H1 (cell line): ENCODE results near the gene SIPA1L3. TPM values are rescaled to one million over a fixed set of nuclear protein-coding genes. Genes with fewer than 3 reads are reported as not detected.

ENCODE experiments used
- CTCF ChIA-PET: fragments of 300-600 bp; sonication (Branson Sonifier 250); formaldehyde crosslinking; loops from one replicate; lab custom pipeline; 2021; ENCODE audit not compliant: partially characterized antibody; lab: Charles Lee
- POLR2A ChIA-PET: fragments of 300-600 bp; sonication (Branson Sonifier 250); formaldehyde crosslinking; loops from one replicate; lab custom pipeline; 2021; ENCODE audit warnings: inconsistent platforms; ENCODE audit not compliant: partially characterized antibody; lab: Charles Lee
- DNase-seq, 2 experiments: peaks; one replicate each; pipeline versions ENCODE4 v3.0.0 to v3.0.0-alpha.2; 2010 to 2022; ENCODE audit warnings: low spot score in 2 of 2, low read depth in 1 of 2, mixed read lengths in 1 of 2
- FAIRE-seq: peaks from 2 replicates; lab custom pipeline; 2011; peaks lifted over from hg19 to GRCh38; lab: Jason Lieb, UNC
- H2AFZ ChIP-seq: 2 replicates; pipeline ENCODE4 v1.8.1; 2012; ENCODE audit warnings: low read length, inconsistent platforms
- H2AK5ac ChIP-seq: 2 replicates; pipeline ENCODE4 v1.6.1; 2013; ENCODE audit warnings: low read depth, low read length
- H2BK120ac ChIP-seq: replicated peaks from 2 replicates; pipeline ENCODE3; 2013; ENCODE audit warnings: low read depth, low read length, inconsistent platforms
- H2BK12ac ChIP-seq: 2 replicates; pipeline ENCODE4 v1.6.1; 2013; ENCODE audit warnings: low read depth, low read length
- H2BK15ac ChIP-seq: 2 replicates; pipeline ENCODE4 v1.6.1; 2013; ENCODE audit warnings: low read length
- H2BK20ac ChIP-seq: 2 replicates; pipeline ENCODE4 v1.6.1; 2013; ENCODE audit warnings: low read length
- H2BK5ac ChIP-seq: 2 replicates; pipeline ENCODE4 v1.6.1; 2013; ENCODE audit warnings: low read depth, low read length
- H3K14ac ChIP-seq: 2 replicates; pipeline ENCODE4 v1.6.1; 2013; ENCODE audit warnings: inconsistent platforms; ENCODE audit not compliant: insufficient read length
- H3K18ac ChIP-seq: 2 replicates; pipeline ENCODE4 v1.6.1; 2013; ENCODE audit warnings: low read length; ENCODE audit errors: extremely low read depth
- H3K23ac ChIP-seq: 2 replicates; pipeline ENCODE4 v1.6.1; 2013; ENCODE audit warnings: inconsistent platforms; ENCODE audit not compliant: insufficient read length
- H3K23me2 ChIP-seq: 2 replicates; pipeline ENCODE4 v1.6.1; 2013; ENCODE audit warnings: low read depth, low read length
- H3K27ac ChIP-seq: 2 replicates; pipeline ENCODE4 v1.6.1; 2011; ENCODE audit warnings: low read depth, low read length, inconsistent platforms
- H3K27me3 ChIP-seq, 4 experiments: replicated peaks in 1 of 4; 1 replicate in 1 of 4; 2 replicates in 3 of 4; pipeline versions ENCODE4 v1.6.1 to v1.8.1; 2011 to 2013; ENCODE audit warnings: low read length in 3 of 4, mild to moderate bottlenecking in 3 of 4, inconsistent platforms in 2 of 4, mixed read lengths in 2 of 4, moderate library complexity in 1 of 4; ENCODE audit not compliant: control insufficient read depth in 3 of 4, insufficient read depth in 3 of 4; ENCODE audit errors: extremely low read depth in 1 of 4
- H3K36me3 ChIP-seq, 4 experiments: 2 replicates each; pipeline versions ENCODE4 v1.6.1 to v1.8.1; 2011 to 2013; ENCODE audit warnings: mild to moderate bottlenecking in 4 of 4, low read length in 3 of 4, moderate library complexity in 2 of 4, control low read depth in 1 of 4, inconsistent platforms in 1 of 4; ENCODE audit not compliant: insufficient read depth in 4 of 4, control insufficient read depth in 2 of 4
- H3K4ac ChIP-seq: replicated peaks from 2 replicates; pipeline ENCODE3; 2013; ENCODE audit warnings: low read length, low read depth, mixed read lengths, inconsistent platforms; ENCODE audit not compliant: insufficient read length
- H3K4me1 ChIP-seq, 4 experiments: replicated peaks in 1 of 4; 1 replicate in 1 of 4; 2 replicates in 3 of 4; pipeline versions ENCODE4 v1.6.1 to v1.8.1; 2011 to 2013; ENCODE audit warnings: low read length in 3 of 4, inconsistent platforms in 2 of 4, mixed read lengths in 1 of 4; ENCODE audit not compliant: insufficient read depth in 4 of 4, control insufficient read depth in 3 of 4
- H3K4me2 ChIP-seq, 2 experiments: 2 replicates each; pipeline versions ENCODE4 v1.6.1 to v1.8.1; 2011 to 2013; ENCODE audit warnings: low read depth in 2 of 2, low read length in 2 of 2, control low read depth in 1 of 2, inconsistent platforms in 1 of 2, mild to moderate bottlenecking in 1 of 2; ENCODE audit not compliant: insufficient read depth in 1 of 2
- H3K4me3 ChIP-seq, 4 experiments: fragments of 200-600, 300-600 bp in 1 of 4; sonication (generic), shearing (Covaris generic), sonication (Bioruptor Twin) in 1 of 4; 2 replicates each; pipeline versions ENCODE4 v1.5.1 to v1.8.1; 2011 to 2016; ENCODE audit warnings: low read length in 4 of 4, low read depth in 3 of 4, control low read depth in 2 of 4, inconsistent platforms in 2 of 4, mild to moderate bottlenecking in 2 of 4, mixed read lengths in 1 of 4, moderate library complexity in 1 of 4; ENCODE audit not compliant: insufficient read depth in 2 of 4; ENCODE audit errors: extremely low read depth in 1 of 4
- H3K56ac ChIP-seq: replicated peaks from 2 replicates; pipeline ENCODE3; 2013; ENCODE audit warnings: low read depth, mild to moderate bottlenecking, mixed read lengths, low read length, inconsistent platforms; ENCODE audit not compliant: insufficient read length
- H3K79me1 ChIP-seq: 2 replicates; pipeline ENCODE4 v1.6.1; 2013; ENCODE audit warnings: low read depth, low read length, control low read depth
- H3K79me2 ChIP-seq, 2 experiments: 2 replicates each; pipeline versions ENCODE4 v1.6.1 to v1.8.1; 2012 to 2013; ENCODE audit warnings: low read length in 2 of 2, mild to moderate bottlenecking in 2 of 2, inconsistent platforms in 1 of 2; ENCODE audit not compliant: insufficient read depth in 2 of 2, control insufficient read depth in 1 of 2
- H3K9ac ChIP-seq, 4 experiments: replicated peaks in 1 of 4; 1 replicate in 1 of 4; 2 replicates in 3 of 4; pipeline versions ENCODE4 v1.6.1 to v1.8.1; 2011 to 2013; ENCODE audit warnings: low read depth in 3 of 4, low read length in 3 of 4, control low read depth in 2 of 4, mild to moderate bottlenecking in 2 of 4, moderate library complexity in 2 of 4, inconsistent platforms in 1 of 4; ENCODE audit errors: extremely low read depth in 1 of 4
- H3K9me3 ChIP-seq, 2 experiments: 2 replicates each; pipeline versions ENCODE4 v1.6.1 to v1.8.1; 2012 to 2013; ENCODE audit warnings: mild to moderate bottlenecking in 2 of 2, moderate library complexity in 2 of 2, control low read depth in 1 of 2, inconsistent platforms in 1 of 2, low read depth in 1 of 2, low read length in 1 of 2, mixed read lengths in 1 of 2; ENCODE audit not compliant: insufficient read depth in 2 of 2
- H4K20me1 ChIP-seq, 2 experiments: replicated peaks in 1 of 2; 2 replicates each; pipeline versions ENCODE3 to v1.8.1; 2011 to 2013; ENCODE audit warnings: inconsistent platforms in 2 of 2, low read length in 2 of 2, mild to moderate bottlenecking in 1 of 2; ENCODE audit not compliant: insufficient read depth in 2 of 2, control insufficient read depth in 1 of 2
- H4K5ac ChIP-seq: 2 replicates; pipeline ENCODE4 v1.6.1; 2013; ENCODE audit warnings: low read length, low read depth, mixed read lengths, inconsistent platforms; ENCODE audit not compliant: insufficient read length
- H4K8ac ChIP-seq: 2 replicates; pipeline ENCODE4 v1.8.0; 2013; ENCODE audit warnings: mild to moderate bottlenecking, moderate library complexity, low read length, inconsistent platforms; ENCODE audit not compliant: insufficient read depth; ENCODE audit errors: extremely low read depth
- H4K91ac ChIP-seq: replicated peaks from 2 replicates; pipeline ENCODE3; 2013; ENCODE audit warnings: low read length, mixed read lengths, inconsistent platforms; ENCODE audit not compliant: insufficient read length
- BACH1 ChIP-seq: IDR thresholded peaks from 2 replicates; pipeline ENCODE4 v1.6.1; 2012; ENCODE audit warnings: low read length, improper control_type of control experiment
- CBX5 ChIP-seq: fragments of 300-800, 300-1000 bp; sonication (generic); IDR thresholded peaks from 2 replicates; pipeline ENCODE4 v1.7.1; 2016; ENCODE audit warnings: antibody characterized with exemption, low read length, low read depth
- CHD1 ChIP-seq: IDR thresholded peaks from 2 replicates; pipeline ENCODE4 v1.6.1; 2012; ENCODE audit warnings: low read depth, low read length, improper control_type of control experiment
- JUND ChIP-seq: IDR thresholded peaks from 2 replicates; pipeline ENCODE4 v1.6.1; 2011; ENCODE audit warnings: mild to moderate bottlenecking, improper control_type of control experiment, low read length
- WGBS, 2 experiments: shearing (Covaris generic) in 1 of 2; methylation state at CpG; one replicate each; pipeline versions ENCODE4 v1.1.6 to v1.1.7; 2013 to 2015; ENCODE audit warnings: low lambda C conversion rate in 2 of 2, mixed read lengths in 2 of 2, inconsistent platforms in 1 of 2, low coverage in 1 of 2, missing lambda C conversion rate in 1 of 2; ENCODE audit not compliant: insufficient replicate concordance in 2 of 2, insufficient coverage in 1 of 2, insufficient read length in 1 of 2; ENCODE audit errors: extremely low coverage in 1 of 2, missing lambda C conversion rate in 1 of 2; 5-methylcytosine and 5-hydroxymethylcytosine counted together
- polyA plus RNA-seq, 7 experiments: library from polyadenylated mRNA; depleted of rRNA in 3 of 7; stranded (reverse) in 5 of 7; unstranded in 2 of 7; fragments of >200 nt in 5 of 7; fragments of 200-250 nt in 2 of 7; gene quantifications; 1 replicate in 5 of 7; 2 replicates in 1 of 7; 4 replicates in 1 of 7; pipeline versions ENCODE4 v1.2.1 to v1.2.3, GENCODE V29; 2011 to 2013; ENCODE audit warnings: missing spikeins in 2 of 7, mixed read lengths in 2 of 7
- total RNA-seq: library from RNA; stranded (reverse); fragmentation: NEBNext Ultra II Directional; extraction: Animal tissue kit (Norgen Biotek cat#: 25700); gene quantifications from 2 replicates; pipeline ENCODE4 v1.2.1, GENCODE V29; 2021

SIPA1L3 gene
- total and polyA plus RNA-seq, 2 of the 8 experiments (the other 6 are each of a cell fraction or from before 2014, with no cell fraction given): 15.0 to 54.9 TPM

DNA sequence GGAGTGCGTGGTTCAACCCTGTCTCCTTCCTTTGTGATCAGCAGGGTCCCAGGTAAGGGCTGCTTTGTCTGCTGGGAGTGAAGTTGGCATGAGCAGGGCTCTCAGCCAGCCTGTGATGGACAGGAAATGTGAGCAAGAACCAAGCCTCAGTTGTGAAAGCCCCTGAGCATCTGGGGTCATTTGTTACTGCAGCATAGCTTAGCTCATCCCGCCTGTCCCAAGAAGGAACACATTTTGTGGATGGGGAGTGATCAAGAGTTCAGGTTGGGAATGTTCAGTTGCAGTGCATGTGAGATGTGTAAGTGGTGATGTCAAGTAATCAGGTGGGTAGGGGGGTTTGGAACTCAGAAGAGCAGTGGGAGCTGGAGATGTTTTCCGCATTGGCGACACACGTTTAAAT, 164.6 kb downstream of the SIPA1L3 start:
- no peak for FAIRE-seq
- no peak overlapping the region for H4K5ac ChIP-seq
- H3K4me2 ChIP-seq: no peak overlapping the region
- no peaks in the 10 kb centered on the region; a peak in 1 of 7 replicates for H3K4me1 ChIP-seq
- H2BK12ac ChIP-seq: no peak overlapping the region
- H3K56ac ChIP-seq: no peak overlapping the region
- H3K23ac ChIP-seq: no peak overlapping the region
- H2AK5ac ChIP-seq: no peak overlapping the region
- H3K9me3 ChIP-seq: no peaks in the 10 kb centered on the region
- no peak overlapping the region for H2BK5ac ChIP-seq
- H3K27ac ChIP-seq: no peak overlapping the region
- H2BK120ac ChIP-seq: no peak overlapping the region
- H2AFZ ChIP-seq: no peak overlapping the region
- H4K8ac ChIP-seq: no peak overlapping the region
- no peak overlapping the region for H2BK15ac ChIP-seq
- H4K91ac ChIP-seq: no peak overlapping the region
- no peak overlapping the region for H3K4ac ChIP-seq
- H3K79me2 ChIP-seq: no peaks in the 10 kb centered on the region
- H3K23me2 ChIP-seq: no peaks in the 10 kb centered on the region
- H3K18ac ChIP-seq: no peak overlapping the region
- 84% methylated on average over 5 of the region's 5 CpGs; no CpG with 5 or more reads in 1 of the 2 experiments for WGBS, 2 experiments
- H3K9ac ChIP-seq: no peak overlapping the region
- POLR2A ChIA-PET: no interaction called here
- no peak overlapping the region for H3K14ac ChIP-seq
- H4K20me1 ChIP-seq: peaks cover 0 to 4% of the 10 kb centered on the region in 2 experiments
- H3K27me3 ChIP-seq: no peaks in the 10 kb centered on the region
- H2BK20ac ChIP-seq: no peak overlapping the region
- no peaks in the 10 kb centered on the region; a peak in 1 of 8 replicates for H3K36me3 ChIP-seq
- H3K79me1 ChIP-seq: no peaks in the 10 kb centered on the region; the same call in 1 of the 2 replicates
- DNase-seq: no peak
- CTCF ChIA-PET: interaction anchor here (1.1 to 8.2 kb wide), 2 partner anchors 9 to 169 kb away, joined by 3 to 57 read pairs; no protein-coding TSS in a partner anchor
- H3K4me3 ChIP-seq: no peak overlapping the region
- TF ChIP-seq BACH1: no peak
- no peak for TF ChIP-seq JUND
- no peak for TF ChIP-seq CBX5
- no peak for TF ChIP-seq CHD1
